Thoracic aorta (tissue), 2 donors: ENCODE data around the gene SGMS1. TPM values are rescaled to one million over a fixed set of nuclear protein-coding genes. Genes with fewer than 3 reads are reported as not detected.

Experiments used
- ATAC-seq: fragments of 150-250 bp; one replicate; pipeline ENCODE4 v1.8.0; 2017; ENCODE audit warnings: low read depth; ENCODE audit not compliant: insufficient number of reproducible peaks, low FRiP score
- DNase-seq: peaks from one replicate; pipeline ENCODE4 v3.0.0-alpha.2; 2020; ENCODE audit warnings: low spot score
- H3K27ac ChIP-seq, 2 donors: fragments of 200-600 bp; sonication (generic); 1 replicate in 1 of 2; 2 replicates in 1 of 2; pipeline ENCODE4 v1.5.1; 2016; ENCODE audit warnings: mild to moderate bottlenecking in 2 of 2, moderate library complexity in 2 of 2
- H3K27me3 ChIP-seq: fragments of 200-600 bp; sonication (generic); replicated peaks from 2 replicates; pipeline ENCODE4 v1.6.0; 2016; ENCODE audit warnings: mild to moderate bottlenecking; ENCODE audit not compliant: insufficient read depth
- H3K36me3 ChIP-seq: fragments of 200-600 bp; sonication (generic); one replicate; pipeline ENCODE4 v1.5.1; 2016
- H3K4me1 ChIP-seq, 2 donors: fragments of 200-600 bp; sonication (generic); 1 replicate in 1 of 2; 2 replicates in 1 of 2; pipeline versions ENCODE4 v1.5.1 to v1.6.0; 2016; ENCODE audit warnings: low read depth in 2 of 2, mild to moderate bottlenecking in 1 of 2; ENCODE audit not compliant: control insufficient read depth in 1 of 2
- H3K4me3 ChIP-seq: fragments of 200-600 bp; sonication (generic); 2 replicates; pipeline ENCODE4 v1.5.1; 2016; ENCODE audit warnings: mild to moderate bottlenecking
- H3K9me3 ChIP-seq: fragments of 200-600 bp; sonication (generic); 2 replicates; pipeline ENCODE4 v1.5.1; 2016
- CTCF ChIP-seq: fragments of 200-600 bp; sonication (generic); IDR thresholded peaks from one replicate; pipeline ENCODE4 v1.5.1; 2019; ENCODE audit warnings: antibody characterized with exemption
- total RNA-seq, 2 donors: library from RNA; depleted of rRNA; stranded (reverse); fragments of >200 nt; gene quantifications; one replicate each; pipeline versions ENCODE4 v1.1.0 to v1.2.3, GENCODE V29; 2016

Gene SGMS1
- total RNA-seq, 2 donors from 2014 or later = 60.5 to 92.3 TPM

GRCh38 chr10:50379616-50380015, 244.1 kb downstream of the SGMS1 start:
- TF ChIP-seq CTCF = no peak
- H3K4me1 ChIP-seq = peaks cover 19 to 33% of the 10 kb centered on the region in 2 donors
- H3K27ac ChIP-seq = no peak overlapping the region
- H3K36me3 ChIP-seq = no peaks in the 10 kb centered on the region
- no peaks in the 10 kb centered on the region for H3K9me3 ChIP-seq
- no peaks in the 10 kb centered on the region for H3K27me3 ChIP-seq
- DNase-seq (no peak), ATAC-seq (no peak)
- H3K4me3 ChIP-seq = no peak overlapping the region

- H3K36me3 ChIP-seq = no peaks in the 10 kb centered on the region
- no peak for DNase-seq
- ATAC-seq = no peak
- peaks cover 7 to 24% of the 10 kb centered on the region in 2 donors for H3K4me1 ChIP-seq
- H3K27me3 ChIP-seq = no peaks in the 10 kb centered on the region
- no peak for TF ChIP-seq CTCF
- H3K27ac ChIP-seq = no peak overlapping the region
- no peak overlapping the region for H3K4me3 ChIP-seq
- H3K9me3 ChIP-seq = no peaks in the 10 kb centered on the region
These were observed 248.0 kb downstream of the SGMS1 start for GRCh38 chr10:50375745-50376144.

- H3K36me3 ChIP-seq = no peaks in the 10 kb centered on the region
- DNase-seq (no peak), ATAC-seq (no peak)
- H3K27ac ChIP-seq = no peak overlapping the region
- no peaks in the 10 kb centered on the region for H3K9me3 ChIP-seq
- no peak for TF ChIP-seq CTCF
- H3K4me3 ChIP-seq = no peak overlapping the region
- H3K27me3 ChIP-seq = no peaks in the 10 kb centered on the region
- H3K4me1 ChIP-seq = peaks cover 3 to 20% of the 10 kb centered on the region in 2 donors
These were observed 248.7 kb downstream of the SGMS1 start for GRCh38 chr10:50375051-50375452.

- no peak overlapping the region for H3K27ac ChIP-seq
These were observed 249.8 kb downstream of the SGMS1 start for GRCh38 chr10:50373821-50374501.

GRCh38 chr10:50369931-50370330, 253.8 kb downstream of the SGMS1 start:
- H3K4me1 ChIP-seq = peaks cover 0 to 14% of the 10 kb centered on the region in 2 donors
- TF ChIP-seq CTCF = no peak
- no peak overlapping the region for H3K4me3 ChIP-seq
- ATAC-seq = no peak
- no peaks in the 10 kb centered on the region for H3K36me3 ChIP-seq
- no peaks in the 10 kb centered on the region for H3K27me3 ChIP-seq
- H3K27ac ChIP-seq = no peak overlapping the region
- no peaks in the 10 kb centered on the region for H3K9me3 ChIP-seq
- no peak for DNase-seq

More at GRCh38 chr10:50373821-50374501, 249.8 kb downstream of the SGMS1 start:
- DNase-seq = no peak
- TF ChIP-seq CTCF = no peak
- Histone ChIP-seq H3K4me3 (no peak overlapping the region), H3K27me3 (no peaks in the 10 kb centered on the region), H3K4me1 (peaks cover 0 to 14% of the 10 kb centered on the region in 2 donors), H3K9me3 (no peaks in the 10 kb centered on the region), H3K36me3 (no peaks in the 10 kb centered on the region)
- ATAC-seq = no peak
